GM12873 (cell line): ENCODE results near the gene YIF1B.

Source experiments
- TF ChIP-seq, protein P1 (sequence below): IDR thresholded peaks from 2 replicates; pipeline ENCODE4 v1.5.1; 2012; ENCODE audit warnings: low read depth, mild to moderate bottlenecking, moderate library complexity, low read length, control low read depth; ENCODE audit not compliant: insufficient read depth; ENCODE audit errors: missing control alignments

Gene YIF1B

GRCh38 chr19:38315657-38316476, at the start of gene YIF1B:
Gene YIF1B, minus strand, starts transcription at chr19:38315947. Its CDS starts 30 bp downstream, at chr19:38315917.
- TF ChIP-seq, protein P1, sequence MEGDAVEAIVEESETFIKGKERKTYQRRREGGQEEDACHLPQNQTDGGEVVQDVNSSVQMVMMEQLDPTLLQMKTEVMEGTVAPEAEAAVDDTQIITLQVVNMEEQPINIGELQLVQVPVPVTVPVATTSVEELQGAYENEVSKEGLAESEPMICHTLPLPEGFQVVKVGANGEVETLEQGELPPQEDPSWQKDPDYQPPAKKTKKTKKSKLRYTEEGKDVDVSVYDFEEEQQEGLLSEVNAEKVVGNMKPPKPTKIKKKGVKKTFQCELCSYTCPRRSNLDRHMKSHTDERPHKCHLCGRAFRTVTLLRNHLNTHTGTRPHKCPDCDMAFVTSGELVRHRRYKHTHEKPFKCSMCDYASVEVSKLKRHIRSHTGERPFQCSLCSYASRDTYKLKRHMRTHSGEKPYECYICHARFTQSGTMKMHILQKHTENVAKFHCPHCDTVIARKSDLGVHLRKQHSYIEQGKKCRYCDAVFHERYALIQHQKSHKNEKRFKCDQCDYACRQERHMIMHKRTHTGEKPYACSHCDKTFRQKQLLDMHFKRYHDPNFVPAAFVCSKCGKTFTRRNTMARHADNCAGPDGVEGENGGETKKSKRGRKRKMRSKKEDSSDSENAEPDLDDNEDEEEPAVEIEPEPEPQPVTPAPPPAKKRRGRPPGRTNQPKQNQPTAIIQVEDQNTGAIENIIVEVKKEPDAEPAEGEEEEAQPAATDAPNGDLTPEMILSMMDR = no peak

DNA sequence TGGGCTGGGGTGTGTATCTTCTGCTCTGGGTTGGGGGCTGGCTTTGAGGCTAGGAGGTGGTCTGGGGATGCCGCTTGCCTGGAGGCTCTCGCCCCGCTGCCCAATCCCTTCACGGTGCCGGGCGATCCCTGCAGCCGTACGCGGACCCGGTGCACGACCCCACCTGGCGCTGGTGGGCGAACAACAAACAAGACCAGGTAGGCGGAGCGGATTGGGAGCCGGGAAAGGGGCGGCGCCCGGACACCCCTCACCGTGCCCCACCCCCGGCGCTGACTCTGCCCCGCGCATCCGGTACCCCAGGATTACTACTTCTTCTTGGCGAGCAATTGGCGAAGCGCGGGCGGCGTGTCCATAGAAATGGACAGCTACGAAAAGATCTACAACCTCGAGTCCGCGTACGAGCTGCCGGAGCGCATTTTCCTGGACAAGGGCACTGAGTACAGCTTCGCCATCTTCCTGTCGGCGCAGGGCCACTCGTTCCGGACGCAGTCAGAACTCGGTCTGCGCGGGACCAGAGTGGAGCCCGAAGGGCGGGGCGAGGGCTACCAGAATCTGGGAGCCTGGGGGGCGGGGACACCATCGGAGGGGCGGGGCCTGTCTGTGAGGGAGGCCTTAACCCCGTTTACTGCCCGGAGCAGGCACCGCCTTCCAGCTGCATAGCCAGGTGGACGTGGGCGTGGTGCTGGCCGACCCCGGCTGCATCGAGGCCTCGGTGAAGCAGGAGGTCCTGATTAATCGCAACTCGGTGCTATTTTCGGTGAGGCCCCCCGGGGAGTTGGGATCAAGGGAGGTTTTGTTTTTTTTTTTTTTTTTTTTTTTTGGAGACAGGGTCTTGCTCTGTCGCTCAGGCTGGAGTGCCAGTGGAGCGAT, 46.6 kb upstream of the YIF1B start:
- TF ChIP-seq, protein P1 = no peak

GRCh38 chr19:38361633-38362075, 45.9 kb upstream of the YIF1B start:
- TF ChIP-seq, protein P1 = peak; percentile 44

GRCh38 chr19:38360839-38361631, 45.3 kb upstream of the YIF1B start:
- TF ChIP-seq, protein P1 = no peak

- TF ChIP-seq, protein P1 = no peak
These were observed 44.6 kb upstream of the YIF1B start for GRCh38 chr19:38360351-38360750.

GRCh38 chr19:38359242-38360021, 43.7 kb upstream of the YIF1B start:
- TF ChIP-seq, protein P1 = no peak
